ENCODE results near the gene PTGIS.

- TF ChIP-seq CTCF (IDR thresholded peaks at IDR 0.05) (no peak), POLR2A (IDR thresholded peaks at IDR 0.05) (no peak)
Observed at GRCh38 chr20:49583343-49583668, 15.4 kb upstream of the PTGIS start.

All from esophagus squamous epithelium (tissue), 4 donors.